Left cardiac atrium (tissue), 4 donors: ENCODE data around the gene NXPH4. TPM values are rescaled to one million over a fixed set of nuclear protein-coding genes. Genes with fewer than 3 reads are reported as not detected.

Experiments used
- ATAC-seq, 2 donors: fragments of 200-7000 bp; cut with Tn5 transposase; one replicate each; pipeline ENCODE4 v1.9.1; 2020; ENCODE audit warnings: mild to moderate bottlenecking in 2 of 2, moderate library complexity in 2 of 2
- DNase-seq: peaks from one replicate; pipeline ENCODE4 v3.0.0-alpha.2; 2020
- intact Hi-C, 2 donors: fragments of 100-400 bp; cut with DNase I; formaldehyde crosslinking; loops; one replicate each; pipeline versions ENCODE4 v1.14.1 to v1.15.1; 2022 to 2023
- total RNA-seq, 2 donors: library from RNA; stranded (reverse); fragmentation: NEBNext Ultra II Directional; extraction: Animal tissue kit (Norgen Biotek cat#: 25700); gene quantifications; one replicate each; pipeline ENCODE4 v1.2.1, GENCODE V29; 2021
- donor health status: DM: no; HTN: yes; CAD: no.
- donor health status: DM: no; HTN: yes; CAD: no; lungs with severe emphysema.
- donor health status: DM: yes; HTN: yes; CAD: no.
- donor health status: Dilated cardiomyopathy.

The NXPH4 gene
- total RNA-seq, 2 donors from 2014 or later = 0.50 to 2.1 TPM

- ATAC-seq = no peak
- no peak for DNase-seq
- intact Hi-C loops = no loop called here
Measured at GRCh38 chr12:57236201-57236924, 19.8 kb downstream of the NXPH4 start.

- peak in 1 of 2 donors; percentile 26 for ATAC-seq
- DNase-seq = no peak
- intact Hi-C loops = no loop called here
Measured at GRCh38 chr12:57236925-57237595, 20.5 kb downstream of the NXPH4 start.

- no peak for ATAC-seq
- intact Hi-C loops = no loop called here
- DNase-seq = no peak
Measured at GRCh38 chr12:57237596-57237931, 21.0 kb downstream of the NXPH4 start.

- intact Hi-C loops = no loop called here
- ATAC-seq (peak; percentile 0 to 4), DNase-seq (no peak)
Measured at GRCh38 chr12:57237932-57238853, 21.6 kb downstream of the NXPH4 start.

GRCh38 chr12:57238854-57239554 is 22.4 kb downstream of the NXPH4 start:
- DNase-seq (peak; percentile 88), ATAC-seq (peak; percentile 63 to 76)
- intact Hi-C loops = loop anchor here in 1 of 2 donors (1.0 kb wide), 1 partner anchor 25 kb away; no protein-coding TSS in a partner anchor

GRCh38 chr12:57239587-57240065 is 23.0 kb downstream of the NXPH4 start:
- intact Hi-C loops = loop anchor here in 1 of 2 donors (1.0 kb wide), 1 partner anchor 25 kb away; no protein-coding TSS in a partner anchor
- DNase-seq = no peak
- ATAC-seq = no peak

- ATAC-seq (peak; percentile 0 to 2), DNase-seq (peak; percentile 63)
- intact Hi-C loops = no loop called here
Measured at GRCh38 chr12:57240066-57240921, 23.7 kb downstream of the NXPH4 start.

GRCh38 chr12:57240926-57241401 is 24.4 kb downstream of the NXPH4 start:
- no peak for ATAC-seq
- intact Hi-C loops = no loop called here
- no peak for DNase-seq

- ATAC-seq (no peak), DNase-seq (no peak)
- intact Hi-C loops = no loop called here
Measured at GRCh38 chr12:57241402-57242310, 25.1 kb downstream of the NXPH4 start.

- intact Hi-C loops = no loop called here
- DNase-seq (peak; percentile 38), ATAC-seq (peak in 1 of 2 donors; percentile 1)
Measured at GRCh38 chr12:57242329-57242690, 25.7 kb downstream of the NXPH4 start.

- peak; percentile 62 for DNase-seq
- intact Hi-C loops = loop anchor here in 1 of 2 donors (1.0 kb wide), 1 partner anchor 30 kb away; no protein-coding TSS in a partner anchor
- ATAC-seq = peak in 1 of 2 donors; percentile 6
Measured at GRCh38 chr12:57242691-57243454, 26.3 kb downstream of the NXPH4 start.

- intact Hi-C loops = loop anchor here in 1 of 2 donors (1.0 kb wide), 1 partner anchor 30 kb away; no protein-coding TSS in a partner anchor
- ATAC-seq (peak; percentile 25 to 33), DNase-seq (peak; percentile 84)
Measured at GRCh38 chr12:57243521-57244311, 27.1 kb downstream of the NXPH4 start.

GRCh38 chr12:57244312-57244696 is 27.7 kb downstream of the NXPH4 start:
- ATAC-seq = no peak
- DNase-seq = no peak
- intact Hi-C loops = no loop called here

- DNase-seq = no peak
- no peak for ATAC-seq
- intact Hi-C loops = no loop called here
Measured at GRCh38 chr12:57247041-57247440, 30.4 kb downstream of the NXPH4 start.
